ENCODE data around the gene PGRMC2.
A peak's percentile ranks its signal among the peaks of the same experiment; 100 is the strongest.

Gene PGRMC2, protein sequence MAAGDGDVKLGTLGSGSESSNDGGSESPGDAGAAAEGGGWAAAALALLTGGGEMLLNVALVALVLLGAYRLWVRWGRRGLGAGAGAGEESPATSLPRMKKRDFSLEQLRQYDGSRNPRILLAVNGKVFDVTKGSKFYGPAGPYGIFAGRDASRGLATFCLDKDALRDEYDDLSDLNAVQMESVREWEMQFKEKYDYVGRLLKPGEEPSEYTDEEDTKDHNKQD

DNA sequence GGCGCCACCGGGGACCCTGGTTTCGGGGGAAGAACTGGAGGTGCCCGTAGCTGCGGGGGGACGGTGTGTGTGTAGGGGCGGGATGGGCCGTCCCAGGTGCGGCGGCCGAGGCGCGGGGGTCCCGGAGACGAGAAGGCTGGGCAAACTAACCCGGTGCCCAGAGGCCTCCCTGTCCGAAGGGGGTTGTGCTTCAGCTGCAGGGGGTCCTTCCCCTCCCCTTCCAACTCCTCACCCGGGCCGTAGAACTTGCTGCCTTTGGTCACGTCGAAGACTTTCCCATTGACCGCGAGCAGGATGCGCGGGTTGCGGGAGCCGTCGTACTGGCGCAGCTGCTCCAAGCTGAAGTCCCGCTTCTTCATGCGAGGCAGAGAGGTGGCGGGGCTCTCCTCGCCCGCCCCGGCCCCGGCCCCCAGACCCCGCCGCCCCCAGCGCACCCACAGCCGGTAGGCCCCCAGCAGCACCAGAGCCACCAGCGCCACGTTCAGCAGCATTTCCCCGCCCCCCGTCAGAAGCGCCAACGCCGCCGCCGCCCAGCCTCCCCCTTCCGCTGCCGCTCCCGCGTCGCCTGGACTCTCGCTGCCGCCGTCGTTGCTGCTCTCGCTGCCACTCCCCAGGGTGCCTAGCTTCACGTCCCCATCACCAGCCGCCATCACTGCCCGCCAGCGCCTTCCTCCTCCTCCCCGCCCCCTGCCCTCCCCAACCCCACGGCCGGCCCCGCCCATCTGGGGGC is at the start of gene PGRMC2:
Gene PGRMC2, minus strand, starts transcription at position 673 of the 730 bp plus-strand sequence. Its CDS starts 23 bp downstream, at position 650.
- peak; percentile 43 for DNase-seq

DNA sequence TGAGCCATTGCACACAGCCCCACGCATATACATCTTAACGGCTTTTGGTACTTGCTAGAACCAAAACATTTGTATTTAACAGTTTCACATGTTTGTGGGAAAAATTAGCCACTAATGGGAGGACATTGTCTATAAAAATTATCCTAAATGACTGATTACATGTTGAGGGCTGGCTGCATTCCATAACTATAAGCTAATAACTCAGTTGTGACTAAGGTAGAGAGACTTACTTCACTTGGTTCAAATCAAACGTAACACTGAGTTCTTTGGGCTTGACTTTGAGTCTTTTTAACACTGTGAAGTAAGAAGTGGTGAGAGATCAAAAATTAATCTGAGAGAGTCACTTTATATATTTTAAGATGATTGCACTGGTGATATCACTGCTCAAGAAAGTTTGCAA is 47.9 kb upstream of the PGRMC2 start:
- peak; percentile 70 for DNase-seq

DNA sequence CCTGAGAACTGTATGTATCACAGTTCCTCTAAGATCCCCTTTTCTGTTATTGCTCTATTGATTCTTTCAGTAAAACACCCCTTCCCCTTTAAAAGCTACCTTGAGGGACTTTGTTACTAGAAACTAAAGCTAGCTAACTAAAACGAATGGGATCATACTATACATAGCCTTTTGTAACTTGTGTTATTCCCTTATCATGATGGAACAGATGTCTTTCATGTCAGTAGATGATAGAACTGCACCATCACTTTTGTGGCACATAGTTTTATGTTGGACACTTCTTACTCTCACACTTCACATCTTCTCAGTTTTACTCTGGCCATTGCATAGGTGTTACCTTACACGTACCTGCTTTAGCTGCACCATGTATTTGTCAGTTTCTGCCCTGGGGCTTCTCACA is 46.6 kb upstream of the PGRMC2 start:
- DNase-seq = no peak

DNA sequence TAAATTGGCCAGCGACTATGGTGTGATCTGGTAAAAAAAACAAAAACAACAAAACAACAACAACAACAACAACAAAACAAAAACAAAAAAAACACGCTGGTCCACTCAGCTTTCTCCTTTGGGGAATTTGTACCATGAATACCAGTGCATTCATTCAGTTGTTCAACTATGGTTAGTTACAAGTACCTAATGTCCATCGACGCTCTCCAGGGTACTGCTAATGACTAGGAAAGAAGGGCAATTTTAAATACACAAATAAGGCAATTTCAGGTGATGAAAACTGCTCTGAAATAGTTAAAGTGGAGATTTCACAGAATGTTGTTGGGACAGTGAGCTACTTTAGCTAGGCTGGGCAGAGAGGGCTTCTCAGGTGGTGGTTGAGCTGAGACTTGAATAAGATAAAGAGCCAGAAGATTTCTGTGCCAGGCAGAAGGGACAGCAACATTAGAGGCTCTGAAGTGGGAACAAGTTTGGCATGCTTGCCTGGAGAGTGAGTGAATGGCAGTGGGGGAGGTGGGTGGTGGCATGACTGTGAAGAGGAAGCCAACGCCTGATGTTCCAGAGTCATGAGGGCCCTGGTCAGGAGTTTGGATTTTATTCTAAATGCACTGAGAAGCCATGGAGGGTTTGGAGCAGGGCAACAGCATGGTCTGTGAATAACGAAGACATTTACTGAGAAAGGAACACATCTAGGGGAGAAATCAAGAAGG is 45.9 kb upstream of the PGRMC2 start:
- no peak for DNase-seq

DNA sequence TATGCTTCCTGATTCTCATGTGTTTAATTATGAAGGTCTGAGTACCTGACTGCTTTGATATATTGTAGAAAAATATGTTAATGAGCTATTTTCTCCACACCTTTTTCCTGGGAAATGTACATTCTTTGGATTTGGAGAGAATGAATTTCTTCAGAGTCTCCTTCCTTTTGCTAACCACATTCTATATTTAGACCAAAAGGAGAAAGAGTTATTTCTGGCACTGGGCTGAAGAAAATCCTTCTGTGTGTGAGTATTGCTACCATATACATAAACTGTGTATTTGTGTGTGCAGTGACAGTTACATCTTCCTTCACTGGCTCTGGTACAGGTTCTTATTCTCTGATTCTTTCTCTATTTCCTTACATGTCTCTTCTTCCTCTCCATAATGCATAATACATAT is 44.5 kb upstream of the PGRMC2 start:
- DNase-seq = peak; percentile 66

DNA sequence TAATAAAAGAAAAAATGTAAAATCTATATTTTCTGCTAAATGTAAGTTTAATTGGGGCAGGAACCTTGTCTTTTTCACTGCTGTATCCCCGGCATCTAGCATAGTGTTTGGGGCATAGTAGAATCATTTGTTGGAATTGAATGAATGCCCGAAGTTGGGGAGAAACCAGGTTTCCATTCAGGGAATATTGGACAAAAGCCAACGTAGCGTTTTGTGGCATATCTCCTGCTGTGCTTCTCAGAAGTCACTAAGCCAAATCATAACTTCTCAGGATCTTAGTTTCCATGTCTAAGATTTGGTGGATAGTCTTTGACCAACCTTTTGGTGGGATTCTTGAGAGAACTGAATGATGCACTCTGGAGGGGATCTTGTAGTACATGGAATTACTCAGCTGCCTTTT is 42.0 kb upstream of the PGRMC2 start:
- no peak for DNase-seq

DNA sequence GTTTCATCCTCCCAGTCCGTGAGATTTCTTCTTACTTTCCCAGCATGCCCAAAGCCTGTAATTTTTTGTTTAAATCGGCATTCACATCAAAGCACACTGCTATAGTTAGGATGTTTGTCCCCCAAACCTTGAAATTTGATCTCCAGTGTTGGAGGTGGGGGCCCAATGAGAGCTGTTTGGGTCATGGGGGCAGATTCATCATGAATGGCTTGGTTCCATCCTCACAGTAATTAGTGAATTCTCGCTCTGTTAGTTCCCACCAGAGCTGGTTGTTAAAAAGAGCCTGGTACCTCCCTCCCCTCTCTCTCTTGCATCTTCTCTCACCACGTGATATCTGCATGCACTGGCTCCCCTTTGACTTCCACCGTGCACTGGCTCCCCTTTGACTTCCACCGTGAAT is 40.5 kb upstream of the PGRMC2 start:
- no peak for DNase-seq

DNA sequence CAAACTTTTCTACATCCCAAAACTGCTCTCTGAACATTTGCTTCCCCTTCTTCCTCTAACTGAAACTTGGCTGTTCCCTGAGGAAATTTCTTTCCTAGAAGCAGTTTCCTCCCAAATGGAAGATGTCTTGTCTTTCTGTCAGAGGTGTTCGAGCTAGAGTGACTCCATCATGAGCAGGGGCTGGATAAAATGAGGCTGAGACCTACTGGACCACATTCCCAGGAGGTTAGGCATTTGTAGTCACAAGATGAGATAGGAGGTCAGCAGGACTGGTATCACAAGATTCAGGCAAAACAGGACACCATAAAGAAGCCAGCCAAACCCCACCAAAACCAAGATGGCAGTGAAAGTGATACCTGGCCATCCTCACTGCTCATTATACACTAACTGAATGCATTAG is 35.8 kb upstream of the PGRMC2 start:
- DNase-seq = no peak

DNA sequence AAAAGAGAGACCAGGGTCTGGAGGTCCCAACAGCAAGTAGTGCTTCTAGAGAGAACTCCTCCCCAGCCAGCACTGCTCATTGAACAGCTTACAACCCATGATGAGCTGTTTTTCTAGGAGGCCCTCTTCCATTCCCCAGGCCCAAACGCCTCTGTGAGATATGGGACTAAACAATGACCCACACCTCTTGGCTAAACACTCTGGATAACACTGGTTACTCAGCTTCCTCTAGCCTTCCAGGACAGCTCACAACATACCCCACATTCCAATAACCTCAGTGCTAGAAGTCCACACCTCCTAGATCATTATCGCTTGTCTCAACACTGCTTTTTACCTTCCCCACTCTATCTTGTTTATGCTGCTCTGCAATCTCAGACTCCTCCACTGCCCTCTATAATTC is 35.4 kb upstream of the PGRMC2 start:
- DNase-seq = peak; percentile 90

DNA sequence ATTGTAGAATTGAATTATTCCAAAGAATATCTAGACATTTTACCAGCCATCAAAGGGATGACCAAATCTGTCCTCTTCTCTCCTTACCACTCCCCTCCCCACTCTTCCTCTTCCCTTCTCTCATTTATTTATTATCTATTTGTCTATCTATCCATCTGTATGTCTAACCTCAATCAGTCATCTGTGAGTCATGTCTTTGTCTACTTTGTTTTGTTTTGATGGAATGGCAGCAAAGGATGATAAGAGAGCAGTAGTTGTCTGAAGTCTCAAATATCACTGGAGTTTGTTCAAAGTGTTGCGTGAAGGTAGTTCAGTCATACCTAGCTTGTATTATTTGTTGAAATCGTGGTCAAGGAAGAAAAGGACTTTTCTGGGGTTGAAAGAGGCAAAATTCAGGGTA is 34.7 kb upstream of the PGRMC2 start:
- peak; percentile 41 for DNase-seq

DNA sequence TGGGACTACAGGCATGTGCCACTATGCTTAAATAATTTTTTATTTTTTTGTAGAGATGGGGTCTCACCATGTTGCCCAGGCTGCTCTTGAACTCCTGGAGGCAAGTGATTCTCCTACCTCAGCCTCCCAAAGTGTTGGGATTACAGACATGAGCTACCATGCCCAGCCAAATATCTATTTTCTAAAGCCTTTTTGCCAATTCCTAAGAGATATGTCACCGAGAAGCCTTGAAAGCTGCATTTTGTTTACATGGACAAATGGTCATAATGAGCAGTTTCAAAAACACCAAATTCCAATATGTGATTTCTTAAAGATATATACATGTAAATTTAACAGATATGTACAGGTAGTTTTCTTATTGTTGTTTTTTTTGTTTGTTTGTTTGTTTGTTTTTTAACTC is 33.0 kb upstream of the PGRMC2 start:
- no peak for DNase-seq

DNA sequence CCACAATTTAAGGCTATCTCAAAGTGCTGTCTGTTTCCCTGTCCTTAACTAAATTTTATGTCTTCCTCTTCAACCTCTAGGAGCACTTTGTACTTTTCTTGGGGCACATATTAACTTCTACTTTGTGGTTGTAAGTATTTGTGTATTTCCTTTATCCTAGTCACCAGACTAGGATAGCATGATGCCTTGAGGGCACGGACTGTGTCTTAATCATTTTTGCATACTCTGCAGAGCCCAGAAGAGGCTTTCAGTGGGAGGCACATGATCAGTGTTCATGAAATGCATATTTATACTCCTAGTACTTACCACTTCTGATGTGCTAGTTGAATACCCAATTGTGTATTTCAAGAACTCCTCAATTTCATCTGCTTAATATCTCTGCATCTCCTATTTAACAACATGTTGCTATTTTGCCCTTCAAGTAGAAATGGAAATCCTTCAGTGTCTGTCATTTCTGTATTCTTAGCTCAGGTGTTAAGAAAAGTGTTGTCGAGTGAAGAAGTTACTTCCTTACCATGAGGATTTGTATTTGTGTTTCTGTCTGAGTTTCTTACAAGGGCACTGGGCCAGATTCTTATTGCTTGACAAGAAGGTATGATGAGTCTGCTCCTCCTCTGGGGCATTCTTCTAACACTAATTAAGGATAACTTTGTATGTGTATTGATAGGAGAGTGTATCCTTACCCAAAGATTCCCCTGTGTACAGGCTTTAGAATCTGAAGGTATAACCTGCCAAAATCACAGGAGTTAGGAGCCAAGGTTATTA is 28.3 kb upstream of the PGRMC2 start:
- DNase-seq = no peak

DNA sequence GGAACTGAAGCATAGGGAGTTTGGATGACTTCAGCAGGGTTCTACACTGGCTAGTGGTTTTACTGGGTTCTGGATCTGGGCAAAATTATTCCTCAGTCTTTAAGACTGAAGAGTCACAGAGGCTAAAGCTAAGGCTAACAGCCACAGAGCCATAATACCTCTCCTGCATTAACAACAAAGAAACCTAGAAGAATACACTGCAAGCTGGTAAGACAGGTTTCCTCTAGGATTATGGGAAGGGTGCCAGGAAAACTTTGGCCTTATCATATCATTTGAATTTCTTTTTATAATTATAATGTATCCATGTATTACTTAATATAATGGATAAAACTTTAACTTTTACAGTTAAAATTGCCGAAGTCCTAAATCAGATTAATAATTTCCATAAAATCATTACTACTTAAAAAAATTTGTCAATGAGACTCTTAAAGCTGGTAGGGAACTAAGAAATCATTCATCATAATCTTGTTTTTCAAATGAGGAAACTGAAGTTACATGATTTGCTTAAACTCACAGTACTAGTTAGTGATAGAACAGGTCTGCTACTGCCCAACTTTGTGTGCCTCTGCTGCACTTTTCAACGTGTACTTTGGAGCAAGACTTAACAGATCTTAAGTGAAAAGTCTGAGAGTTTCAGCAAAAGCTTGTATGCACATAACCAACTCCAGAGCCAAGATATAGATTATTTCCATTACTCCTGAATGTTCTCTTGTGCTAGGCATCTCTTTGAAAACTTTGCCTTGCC is 24.2 kb upstream of the PGRMC2 start:
- no peak for DNase-seq

DNA sequence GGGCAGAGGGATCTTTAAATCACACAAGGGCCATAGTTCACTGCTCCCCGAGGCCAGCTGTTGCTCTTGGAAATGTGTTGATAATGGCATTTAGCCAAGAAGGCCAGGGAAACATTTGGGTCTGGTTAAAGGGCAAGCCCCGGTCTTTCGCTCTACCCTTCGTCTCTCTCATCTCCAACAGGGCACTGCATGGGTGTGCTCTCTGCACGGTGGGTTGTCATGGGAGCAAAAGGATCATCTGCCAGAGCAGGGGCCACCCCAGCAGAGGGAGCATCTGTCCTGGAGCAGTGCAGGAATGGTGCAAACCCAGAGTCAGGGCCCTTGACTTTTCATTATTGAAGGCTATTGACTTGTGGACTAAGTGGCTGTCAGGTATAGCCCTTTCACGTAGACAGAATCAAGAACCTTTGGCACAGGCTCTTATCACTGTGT is 22.7 kb upstream of the PGRMC2 start:
- no peak for DNase-seq

DNA sequence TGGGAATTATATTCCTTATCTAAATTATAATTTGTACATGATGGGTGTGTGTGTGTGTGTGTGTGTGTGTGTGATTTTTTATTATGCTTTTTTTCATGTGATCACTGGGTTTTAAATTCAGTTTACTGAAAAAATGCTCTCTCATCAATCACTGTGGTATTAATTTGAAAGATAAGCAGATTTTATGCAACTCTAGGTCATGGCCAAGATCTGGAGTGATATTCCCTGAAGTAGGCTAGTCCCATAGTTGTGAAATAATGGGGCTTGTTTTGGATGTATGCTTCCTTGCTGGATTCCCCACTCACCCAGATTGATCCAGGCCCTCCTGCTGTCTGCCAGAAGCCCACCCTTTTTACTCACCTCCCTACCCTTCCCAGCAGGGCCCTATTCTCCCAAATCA is 22.0 kb upstream of the PGRMC2 start:
- no peak for DNase-seq

DNA sequence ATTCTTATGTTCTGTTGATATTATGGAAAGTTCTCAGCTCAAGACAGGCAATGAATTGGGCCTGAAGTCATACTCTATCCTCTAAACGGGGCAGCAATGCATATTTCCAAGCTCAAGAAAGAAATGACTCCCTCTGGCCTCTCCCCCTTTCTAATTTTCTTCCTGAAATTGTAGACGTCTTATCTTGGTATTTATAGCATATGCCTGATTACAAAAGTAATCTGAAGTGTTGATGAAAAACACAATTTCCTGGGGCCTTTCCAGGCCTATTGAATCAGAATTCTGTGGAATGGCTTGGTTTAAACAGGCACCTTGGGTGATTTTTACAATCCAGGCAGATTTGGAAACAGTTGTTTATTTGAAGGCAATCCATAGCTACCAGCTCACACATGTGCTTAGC is 21.4 kb upstream of the PGRMC2 start:
- no peak for DNase-seq

DNA sequence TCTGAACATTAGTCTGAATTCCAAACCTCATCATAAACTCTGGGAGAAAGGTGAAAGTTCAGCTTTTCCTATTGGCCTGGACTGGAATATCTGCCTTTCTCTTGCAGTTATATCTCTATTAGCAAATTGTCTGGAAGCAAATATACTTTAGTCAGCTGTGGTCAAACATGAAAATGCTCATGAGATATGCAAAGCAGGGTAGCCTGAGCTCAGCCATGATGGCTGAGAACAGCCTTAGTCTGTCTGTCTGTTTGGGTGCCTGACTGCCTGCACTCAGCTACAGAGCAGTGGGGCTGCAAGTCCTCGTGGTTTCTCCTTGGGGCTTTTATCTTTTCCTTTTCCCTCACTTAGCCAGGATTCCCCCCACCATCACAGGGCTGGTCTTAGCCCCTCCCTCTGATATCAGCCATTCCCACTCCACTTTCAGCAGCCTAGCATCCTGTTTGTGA is 19.5 kb upstream of the PGRMC2 start:
- DNase-seq = no peak

DNA sequence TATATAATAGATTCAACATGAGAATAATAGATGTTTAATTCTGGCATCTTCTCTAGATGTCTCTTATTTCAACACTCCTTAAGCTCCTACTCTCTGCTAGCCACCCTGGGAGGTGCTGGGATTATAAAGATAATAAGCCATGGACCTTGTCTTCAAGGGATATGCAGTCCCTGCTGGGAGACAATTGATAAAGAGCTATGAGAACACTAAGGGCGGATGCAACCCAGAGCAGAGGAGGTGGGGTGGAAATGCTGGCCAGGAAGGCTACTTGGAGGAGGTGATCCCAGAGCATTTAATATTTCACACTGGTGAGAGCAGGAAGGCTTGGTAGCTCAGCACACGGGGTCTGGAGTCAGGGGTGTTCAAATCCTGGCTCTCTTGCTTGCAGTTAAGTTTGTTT is 18.3 kb upstream of the PGRMC2 start:
- DNase-seq = no peak

DNA sequence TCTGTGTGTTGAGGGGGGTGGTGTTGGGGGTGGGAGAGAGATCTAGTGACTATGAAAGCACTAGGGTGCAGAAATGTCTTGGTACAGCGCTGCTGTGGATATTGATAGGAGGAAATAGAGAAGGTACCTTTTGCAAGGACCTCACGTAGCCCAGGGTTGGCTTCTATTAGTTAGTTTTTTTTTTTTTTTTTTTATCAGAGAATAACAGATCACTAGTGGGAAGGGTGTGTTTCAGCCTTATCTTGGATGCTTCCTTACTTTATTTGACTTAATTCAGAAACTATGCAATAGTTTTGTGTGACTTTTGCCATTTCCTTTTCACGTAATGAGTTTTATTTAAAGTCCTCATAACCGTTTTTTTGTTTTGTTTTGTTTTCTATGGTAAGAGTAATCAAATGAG is 16.4 kb upstream of the PGRMC2 start:
- DNase-seq = no peak

DNA sequence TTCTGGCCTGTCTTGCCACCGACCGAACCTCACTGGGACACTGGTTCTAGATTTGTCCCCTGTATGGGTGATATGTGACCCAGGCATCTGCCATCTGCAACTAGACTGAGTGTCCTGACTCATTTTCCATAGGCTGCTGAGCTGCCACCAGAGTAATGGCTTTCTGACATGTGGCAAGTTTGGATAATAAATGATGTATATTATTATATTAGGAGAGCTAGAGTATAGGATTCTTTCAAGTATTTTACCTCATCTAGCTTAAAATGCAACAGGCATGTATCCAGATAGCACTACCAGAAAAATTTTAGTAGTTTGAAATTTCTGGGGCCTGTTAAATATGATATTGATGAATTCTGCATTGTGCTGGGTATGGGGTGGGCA is 15.8 kb upstream of the PGRMC2 start:
- no peak for DNase-seq

DNA sequence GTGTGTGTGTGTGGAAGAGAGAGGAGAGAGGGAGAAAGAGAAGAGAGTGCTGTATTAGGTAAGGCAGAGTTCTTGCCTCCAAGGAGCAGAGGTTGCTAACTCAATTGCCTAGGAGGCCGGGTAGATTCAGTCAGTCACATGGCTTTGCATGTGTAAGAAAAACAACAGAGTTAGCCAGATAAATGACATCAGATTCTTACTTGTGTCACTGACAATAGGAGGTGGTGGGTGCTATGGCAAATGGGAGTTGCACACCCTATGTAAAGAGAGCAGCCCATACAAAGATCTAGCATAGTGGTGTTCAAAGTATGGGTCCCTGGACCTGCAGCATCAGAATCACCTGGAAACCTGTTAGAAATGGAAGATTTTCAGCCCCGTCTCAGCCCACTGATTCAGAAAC is 14.4 kb upstream of the PGRMC2 start:
- no peak for DNase-seq

DNA sequence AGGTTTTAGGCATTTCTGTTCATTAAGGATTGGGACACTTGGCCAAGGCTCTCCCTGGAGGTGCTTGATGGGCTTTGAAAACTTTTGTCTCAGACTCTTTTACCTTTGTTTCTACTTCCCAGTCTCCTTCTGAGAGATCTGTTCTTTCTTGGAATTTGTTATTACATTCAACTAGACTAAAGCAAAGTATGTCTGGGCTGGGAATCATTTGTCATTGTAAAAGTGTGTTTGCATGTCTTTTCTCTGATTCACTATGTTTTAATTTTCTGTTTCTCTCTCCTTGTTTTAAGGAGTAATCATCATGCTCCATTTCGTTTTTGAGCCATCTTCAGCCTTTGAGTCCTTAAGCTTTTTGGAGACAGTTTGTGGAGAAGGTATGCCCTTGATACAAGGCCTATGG is 12.2 kb upstream of the PGRMC2 start:
- peak; percentile 20 for DNase-seq

DNA sequence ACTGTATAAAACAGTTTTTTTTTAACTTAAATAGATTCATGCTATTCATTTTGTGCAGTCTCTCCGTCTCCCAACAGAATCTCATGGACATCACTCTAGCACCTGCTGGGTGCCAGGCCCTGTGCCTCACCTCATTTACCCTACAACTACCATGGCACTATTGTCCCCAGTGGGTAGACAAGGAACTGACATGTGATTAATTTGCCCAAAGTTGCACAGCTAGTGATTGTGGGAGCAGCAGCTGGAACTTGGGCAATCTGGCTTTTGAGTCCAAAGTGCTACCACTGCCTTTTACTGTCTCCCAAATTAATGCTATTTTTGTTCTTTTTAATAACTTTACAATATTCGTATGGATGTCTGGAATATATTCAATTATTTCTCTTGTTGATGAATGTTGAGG is 11.2 kb upstream of the PGRMC2 start:
- no peak for DNase-seq
